GM12865 (cell line): ENCODE results near the gene CHST1.

Experiments used
- DNase-seq: peaks from one replicate; pipeline ENCODE4 v3.0.0; 2010; ENCODE audit warnings: low read depth
- H3K4me3 ChIP-seq: 2 replicates; pipeline ENCODE4 v1.5.1; 2011; ENCODE audit warnings: mild to moderate bottlenecking, low read depth, low read length, control low read depth
- CTCF ChIP-seq: IDR thresholded peaks from 2 replicates; pipeline ENCODE4 v1.5.1; 2011; ENCODE audit warnings: low read length, control low read depth, low read depth, inconsistent platforms; ENCODE audit not compliant: insufficient read depth; ENCODE audit errors: missing control alignments

Gene CHST1

GRCh38 chr11:45669956-45670355 is 4.5 kb upstream of the CHST1 start:
- no peak for TF ChIP-seq CTCF
- no peak for DNase-seq
- H3K4me3 ChIP-seq = no peak overlapping the region

DNA sequence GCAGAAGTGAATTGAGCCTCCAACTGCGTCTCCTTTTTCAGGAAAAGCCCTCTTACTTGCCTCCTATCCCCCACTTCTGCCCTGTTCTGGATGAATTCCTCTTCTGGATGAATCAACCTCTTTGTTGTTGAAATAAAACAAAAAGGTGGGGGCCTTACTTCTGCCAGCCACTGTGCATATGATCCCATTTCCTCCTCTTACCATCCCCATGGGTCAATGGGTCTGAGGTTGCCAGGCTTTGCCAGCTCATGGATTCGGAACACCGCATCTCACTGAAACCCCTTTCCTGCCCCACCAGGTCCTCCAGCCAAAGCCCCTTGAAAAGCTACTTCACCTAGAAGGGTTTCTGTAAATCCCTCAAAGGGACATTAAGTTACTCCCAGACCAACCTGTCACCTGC is 3.7 kb upstream of the CHST1 start:
- no peak for DNase-seq
- no peak for TF ChIP-seq CTCF
- H3K4me3 ChIP-seq = no peak overlapping the region

GRCh38 chr11:45667929-45668680 is 2.7 kb upstream of the CHST1 start:
- TF ChIP-seq CTCF = no peak
- DNase-seq = no peak

DNA sequence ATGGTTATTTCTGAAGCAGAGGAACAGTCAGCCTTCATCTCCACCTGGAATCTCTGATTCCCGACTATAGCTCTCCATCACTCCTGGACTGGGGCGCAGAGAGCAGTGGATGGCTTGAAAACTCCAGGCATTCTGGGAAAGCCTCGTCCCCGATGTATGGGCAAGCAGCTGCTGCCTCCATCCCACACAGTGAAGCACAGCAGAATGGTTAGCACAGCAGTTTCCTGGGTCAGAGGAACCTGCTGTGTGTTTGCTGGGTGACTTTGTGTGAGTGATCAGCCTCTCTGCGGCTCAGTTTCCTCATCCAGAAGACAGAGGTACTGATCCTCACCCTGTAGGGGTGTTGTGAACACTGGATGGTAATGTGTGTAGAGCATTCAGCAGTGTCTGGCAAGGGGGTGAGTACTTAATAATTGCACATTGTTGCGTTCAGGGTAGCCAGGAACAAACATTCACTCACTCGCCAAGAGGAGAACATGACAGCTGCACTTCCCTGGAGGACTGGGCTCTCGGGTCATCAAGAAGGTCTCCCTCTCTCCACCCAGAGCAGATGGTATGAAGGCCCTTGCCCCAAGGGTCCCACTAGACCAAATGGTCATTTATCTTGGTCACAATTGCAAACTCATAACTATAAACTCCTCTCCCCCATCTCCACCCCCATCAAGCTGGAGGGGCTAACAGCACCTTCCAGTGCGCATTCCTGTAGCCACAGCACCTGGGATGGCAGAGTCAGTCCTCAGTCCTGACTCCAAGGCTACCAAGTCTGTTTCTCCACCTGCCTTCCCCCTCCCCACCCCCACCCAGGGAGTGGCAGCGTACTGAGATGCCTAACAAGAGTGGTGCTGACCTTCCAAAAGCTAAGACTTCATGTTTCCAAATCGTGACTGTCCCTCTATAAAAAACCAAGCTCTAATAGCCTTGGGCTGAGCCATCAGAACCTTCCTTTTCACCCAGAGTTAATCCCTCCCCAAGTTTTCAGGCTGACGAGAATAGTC is 1.5 kb upstream of the CHST1 start:
- no peak for TF ChIP-seq CTCF
- DNase-seq = no peak
- H3K4me3 ChIP-seq = no peak overlapping the region

More at GRCh38 chr11:45667929-45668680, 2.7 kb upstream of the CHST1 start:
- no peak overlapping the region for H3K4me3 ChIP-seq

DNA sequence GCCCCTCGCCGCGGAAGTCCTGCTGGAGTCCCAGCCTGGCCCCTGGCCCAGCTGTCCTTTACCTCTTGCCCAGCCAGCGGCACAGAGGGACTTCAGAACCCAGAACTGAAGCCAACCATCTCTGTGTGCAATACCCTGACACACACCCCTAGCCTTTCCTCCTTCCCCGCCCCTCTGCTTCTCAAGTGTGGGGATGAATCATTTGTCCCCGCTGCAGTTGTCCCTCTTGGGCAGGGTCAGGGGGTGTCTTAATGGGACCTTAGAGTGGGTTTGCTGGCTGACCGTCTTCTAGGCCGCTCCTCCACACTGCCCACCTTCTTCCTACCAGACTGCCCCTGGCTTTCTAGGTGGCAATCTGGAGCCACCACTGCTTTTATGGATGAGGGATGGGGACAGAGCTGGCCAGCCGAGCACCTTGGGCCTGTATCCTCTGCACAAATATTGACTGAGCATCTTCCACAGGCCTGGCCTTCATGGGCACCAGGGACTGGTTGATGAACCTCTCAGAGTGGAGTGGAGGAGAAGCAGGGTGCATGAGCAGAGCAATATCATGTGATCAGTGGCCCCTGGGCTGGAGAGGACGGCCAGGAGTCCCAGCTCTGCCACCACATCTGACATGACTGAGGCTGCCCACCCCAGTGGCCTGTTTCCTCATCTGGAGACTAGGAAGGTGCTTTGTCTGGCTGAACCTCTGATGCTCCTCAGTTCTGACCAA is 668 bp upstream of the CHST1 start:
- no peak overlapping the region for H3K4me3 ChIP-seq
- no peak for TF ChIP-seq CTCF
- no peak for DNase-seq

GRCh38 chr11:45664376-45665205 is 831 bp downstream of the CHST1 start:
- no peak overlapping the region for H3K4me3 ChIP-seq
- no peak for DNase-seq
- TF ChIP-seq CTCF = no peak
